ENCODE measurements around the gene AR.
"Not testable (repeated sequence)": the region's sequence is repeated elsewhere in the genome, so short reads cannot be mapped to it uniquely, and the experiment has no call there.

The AR gene

DNA sequence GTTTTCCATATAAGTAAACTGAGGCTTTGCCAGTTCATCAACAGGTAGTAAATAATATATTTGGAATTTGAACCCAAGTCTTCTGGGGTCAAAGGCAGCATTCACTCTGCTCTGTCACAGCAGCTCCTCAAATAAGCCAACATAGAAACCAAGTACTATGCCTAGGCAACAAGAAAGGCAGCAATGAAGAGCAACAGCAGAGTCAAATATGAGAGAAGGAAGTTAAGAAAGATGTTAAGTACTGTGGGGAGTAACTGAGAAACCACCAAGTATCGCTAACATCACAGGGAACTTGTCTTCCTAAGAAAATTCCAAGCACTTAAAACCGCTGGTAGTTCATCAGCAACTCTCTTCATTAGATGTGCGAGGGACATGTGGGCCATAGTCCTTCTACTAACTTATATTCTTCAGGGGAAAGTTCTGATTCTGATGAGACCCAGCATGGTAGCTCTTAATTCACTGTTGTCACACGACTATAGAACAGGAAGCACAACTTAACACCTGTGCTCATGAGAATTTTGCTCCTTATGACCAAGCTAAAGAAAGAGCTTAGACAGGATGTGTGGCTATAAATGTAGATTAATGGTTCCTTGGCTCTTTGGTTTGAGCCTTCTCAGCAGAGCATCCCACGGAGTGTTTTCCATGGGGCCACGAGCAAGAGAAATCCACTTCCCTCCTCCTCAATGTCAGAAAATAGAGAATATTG is 107.8 kb downstream of the AR start:
- no peak for DNase-seq

DNA sequence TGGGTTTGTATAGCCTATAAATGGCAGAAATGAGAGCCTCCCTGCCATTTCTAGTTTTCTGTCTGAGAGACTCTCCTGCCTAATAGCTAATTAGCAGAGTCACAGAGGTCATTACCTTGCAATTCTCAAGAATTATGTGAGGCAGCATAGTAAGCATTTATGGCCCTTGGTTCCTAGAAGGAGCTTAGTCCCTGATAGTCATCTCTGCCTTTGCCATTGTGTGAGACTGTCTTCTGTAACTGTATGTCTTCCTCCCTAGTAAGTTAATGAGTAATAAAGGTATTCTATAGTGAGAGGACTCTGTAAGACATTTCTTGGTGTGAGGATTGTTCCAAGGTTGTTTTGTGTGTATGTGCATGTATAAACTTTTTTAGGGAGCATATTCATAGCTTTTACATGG is 108.7 kb downstream of the AR start:
- DNase-seq, result no peak

DNA sequence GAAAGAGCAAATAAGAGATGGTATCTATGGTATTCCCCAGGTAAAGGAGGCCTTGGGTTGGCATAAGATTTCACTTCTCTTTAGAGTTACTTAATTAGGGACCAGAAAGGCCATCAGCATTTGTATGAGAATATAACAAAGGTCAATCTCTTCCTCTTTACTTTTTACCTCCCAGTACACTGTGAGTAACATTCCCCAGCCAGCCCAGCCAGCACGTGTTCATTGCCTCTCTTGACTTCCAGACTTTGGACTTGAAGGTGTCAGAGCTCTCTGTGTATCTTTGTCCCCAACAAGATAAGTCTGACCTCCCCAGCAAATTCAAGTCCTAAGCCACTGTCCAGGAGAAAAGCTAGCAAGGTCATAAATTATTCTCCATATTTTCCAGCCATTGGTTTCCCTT is 110.5 kb downstream of the AR start:
- no peak for DNase-seq

DNA sequence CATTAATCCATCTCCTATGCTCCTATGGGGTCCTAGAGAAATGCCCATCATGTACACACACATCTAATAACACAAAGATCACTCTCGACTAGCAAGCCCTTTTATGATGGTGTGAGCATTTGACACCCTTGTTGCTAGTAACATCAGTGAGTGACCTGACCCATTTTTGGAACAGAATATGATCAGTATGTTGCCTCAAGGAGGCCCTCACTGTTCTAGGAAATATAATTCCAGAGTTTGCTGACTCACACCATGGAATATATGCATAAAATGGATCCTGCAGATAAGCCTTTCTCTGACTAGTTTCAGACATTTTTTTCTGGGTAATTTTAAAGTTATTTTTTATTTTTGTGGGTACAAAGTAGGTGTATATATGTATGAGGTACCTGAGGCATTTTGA is 121.8 kb downstream of the AR start:
- no peak for DNase-seq

DNA sequence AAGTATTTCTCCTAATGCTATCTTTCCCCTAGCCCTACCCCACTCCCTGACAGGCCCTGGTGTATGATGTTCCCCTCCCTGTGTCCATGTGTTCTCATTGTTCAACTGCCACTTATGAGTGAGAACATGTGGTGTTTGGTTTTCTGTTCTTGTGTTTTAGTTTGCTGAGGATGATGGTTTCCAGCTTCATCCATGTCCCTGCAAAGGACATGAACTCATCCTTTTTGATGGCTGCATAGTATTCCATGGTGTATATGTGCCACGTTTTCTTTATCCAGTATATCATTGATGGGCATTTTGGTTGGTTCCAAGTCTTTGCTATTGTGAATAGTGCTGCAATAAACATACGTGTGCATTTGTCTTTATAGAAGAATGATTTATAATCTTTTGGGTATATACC is 126.9 kb downstream of the AR start:
- DNase-seq, result not testable (repeated sequence)

DNA sequence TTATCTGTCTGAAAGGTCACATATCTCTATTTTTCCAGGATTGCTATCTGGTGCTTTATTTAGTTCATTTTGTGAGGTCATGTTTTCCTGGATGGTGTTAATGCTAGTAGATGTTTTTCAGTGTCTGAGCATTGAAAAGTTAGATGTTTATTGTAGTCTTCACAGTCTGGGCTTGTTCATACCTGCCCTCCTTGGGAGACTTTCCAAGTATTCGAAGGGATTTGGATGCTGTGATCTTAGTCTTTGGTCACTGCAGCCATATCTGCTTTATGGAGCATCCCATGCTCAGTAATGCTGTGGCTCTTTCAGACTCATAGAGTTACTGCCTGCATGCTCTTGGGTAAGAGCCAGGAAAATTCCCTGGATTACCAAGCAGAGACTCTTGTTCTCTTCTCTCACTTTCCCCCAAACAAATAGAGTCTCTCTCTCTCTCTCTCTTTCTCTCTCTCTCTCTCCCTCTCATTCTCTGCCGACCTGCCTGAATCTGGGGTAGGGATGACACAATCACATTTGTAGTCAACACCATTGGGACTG is 130.0 kb downstream of the AR start:
- DNase-seq, result no peak

DNA sequence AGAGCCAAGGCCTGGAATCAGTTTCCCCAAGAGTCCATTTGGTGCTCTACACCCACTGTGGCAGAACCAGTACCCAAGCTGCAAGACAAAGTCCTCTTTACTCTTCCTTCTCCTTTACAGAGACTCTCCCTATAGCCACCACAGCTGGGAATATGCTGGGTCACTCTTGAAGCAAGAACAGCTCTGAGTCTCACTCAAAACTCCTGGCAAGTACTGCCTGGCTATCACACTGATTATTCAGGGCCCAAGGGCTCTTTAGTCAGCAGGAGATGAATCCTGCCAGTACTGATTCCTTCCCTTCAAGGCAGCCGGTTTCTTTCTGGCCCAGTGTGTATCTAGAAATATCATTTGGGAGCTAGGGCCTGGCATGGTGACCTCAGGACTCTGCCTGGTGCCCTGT is 130.9 kb downstream of the AR start:
- DNase-seq, result no peak

DNA sequence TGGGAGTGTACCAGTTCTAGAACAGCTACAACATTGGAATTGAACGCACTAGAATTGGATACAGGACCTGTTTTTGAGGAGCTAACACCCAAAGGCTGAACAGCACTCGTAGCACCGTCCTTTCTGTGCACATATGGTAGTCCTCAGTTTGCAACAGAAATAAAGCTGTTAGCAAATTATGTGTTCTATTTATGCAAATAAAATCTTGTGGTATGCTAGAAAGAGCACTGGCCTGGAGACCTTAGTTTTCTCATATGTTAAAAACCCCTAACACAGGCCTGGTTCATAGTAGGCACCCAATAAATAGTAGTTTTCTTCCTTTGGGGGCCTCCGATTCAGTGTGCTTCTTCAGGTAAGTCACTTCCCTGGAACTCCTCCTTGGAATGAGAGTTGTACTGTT is 140.3 kb downstream of the AR start:
- DNase-seq, result no peak

DNA sequence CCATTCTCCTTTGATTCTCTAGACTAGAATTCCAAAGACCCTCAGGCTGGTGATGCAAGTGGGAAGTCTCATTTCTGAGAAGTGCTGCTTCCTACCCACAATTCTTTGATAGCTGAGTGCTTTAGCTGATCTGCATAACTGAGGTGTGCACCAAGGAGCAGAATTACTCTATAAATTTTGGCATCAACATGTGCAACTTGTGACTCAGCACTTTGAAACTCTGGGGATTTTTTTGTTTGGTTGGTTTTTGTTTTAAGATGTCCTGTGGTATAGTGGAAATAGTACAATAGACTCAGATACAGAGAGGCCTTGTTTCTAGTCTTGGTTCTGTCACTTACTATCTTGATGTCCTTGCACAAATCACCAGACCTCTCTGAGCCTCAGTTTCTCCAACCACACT is 148.4 kb downstream of the AR start:
- DNase-seq, result no peak

DNA sequence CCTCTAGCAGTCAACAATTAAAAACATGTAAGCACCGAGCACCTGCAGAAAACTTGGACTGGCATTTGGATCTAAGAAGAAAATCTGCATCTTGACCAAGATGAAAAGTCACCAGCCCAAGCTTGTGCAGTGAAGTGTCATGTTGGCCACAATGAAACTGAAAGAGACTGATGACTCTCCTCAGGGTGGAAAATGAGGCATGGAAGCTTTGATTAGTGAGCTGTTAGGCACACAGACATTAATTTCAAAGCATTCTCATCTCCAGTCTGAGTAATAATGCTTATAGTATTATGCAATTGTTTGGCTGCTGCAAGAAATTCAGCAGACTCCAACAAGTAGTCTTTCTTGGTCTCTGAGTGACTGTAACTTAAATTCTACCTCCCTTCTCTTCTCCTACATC is 150.1 kb downstream of the AR start:
- DNase-seq, result no peak

DNA sequence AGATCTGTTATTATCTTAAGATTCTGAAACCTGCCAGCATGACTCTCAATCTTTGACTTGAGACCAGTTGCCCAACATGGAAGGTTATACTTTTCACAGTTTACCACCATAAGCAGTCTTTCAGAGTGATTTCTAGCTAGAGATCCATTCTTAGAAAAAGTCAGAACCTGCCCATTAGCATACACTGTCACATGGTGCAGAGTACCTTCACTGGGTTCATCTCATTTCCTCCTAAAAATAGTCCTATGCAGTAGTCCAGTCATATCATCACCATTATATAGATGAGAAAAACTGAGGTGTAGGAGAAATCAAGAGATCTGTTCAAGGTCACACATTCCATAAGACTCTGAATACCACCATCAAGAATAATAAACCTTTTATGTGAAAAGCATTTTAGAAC is 153.6 kb downstream of the AR start:
- no peak for DNase-seq

DNA sequence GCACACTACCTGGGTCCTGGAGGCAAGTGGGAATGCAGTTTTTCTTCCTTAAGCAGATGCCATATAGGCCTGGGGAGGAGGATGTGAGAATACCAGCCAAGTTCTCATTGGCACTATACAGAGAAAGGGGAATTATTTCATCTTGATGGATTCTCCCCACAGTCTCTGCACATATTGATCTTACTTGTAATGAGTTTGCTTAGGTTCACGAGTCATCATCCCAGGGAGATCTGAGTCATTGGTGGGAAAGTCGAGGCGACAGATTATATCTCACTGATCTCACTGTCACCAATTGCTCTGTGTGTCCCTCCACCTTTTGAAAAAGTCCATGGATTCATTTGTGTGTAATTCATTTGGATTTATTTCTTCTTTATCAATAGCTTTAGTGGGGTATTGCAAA is 156.8 kb downstream of the AR start:
- DNase-seq, result no peak

DNA sequence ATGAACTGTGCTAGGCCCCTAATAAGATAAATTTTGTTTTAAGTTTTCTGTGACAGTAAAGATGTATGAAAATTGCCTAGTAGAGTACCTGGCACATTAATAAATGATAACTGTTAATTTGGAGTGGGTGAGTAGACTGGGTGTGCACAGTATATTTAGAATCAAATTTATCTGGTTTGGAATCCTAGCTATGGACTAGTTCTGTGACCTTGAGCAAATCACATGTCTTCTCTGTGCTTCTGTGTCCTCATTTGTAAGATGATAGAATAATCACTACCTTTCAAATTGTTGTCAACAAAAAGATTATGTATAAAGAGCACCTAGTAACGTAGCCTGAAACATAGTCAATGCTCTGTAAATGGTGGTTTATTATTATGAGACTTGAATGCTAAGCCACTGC is 170.2 kb downstream of the AR start:
- no peak for DNase-seq

DNA sequence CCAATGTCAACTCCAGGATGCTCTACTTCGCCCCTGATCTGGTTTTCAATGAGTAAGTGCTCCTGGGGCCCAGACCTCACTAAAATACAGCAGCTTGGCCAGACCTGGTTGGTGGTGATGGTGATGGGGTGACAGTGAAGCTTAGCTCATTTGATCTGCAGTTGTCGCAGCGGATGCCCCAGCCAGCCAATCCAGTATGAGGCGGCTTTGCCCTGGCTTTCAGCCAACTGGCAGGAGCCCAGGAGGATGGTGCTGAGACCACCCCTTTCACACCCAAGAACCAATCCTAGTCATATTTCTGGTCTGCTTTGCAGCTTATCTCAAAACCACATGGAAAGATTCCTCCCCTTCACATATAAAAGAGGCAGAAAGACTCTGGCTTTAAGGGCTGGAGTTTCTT is 173.8 kb downstream of the AR start:
- no peak for DNase-seq

DNA sequence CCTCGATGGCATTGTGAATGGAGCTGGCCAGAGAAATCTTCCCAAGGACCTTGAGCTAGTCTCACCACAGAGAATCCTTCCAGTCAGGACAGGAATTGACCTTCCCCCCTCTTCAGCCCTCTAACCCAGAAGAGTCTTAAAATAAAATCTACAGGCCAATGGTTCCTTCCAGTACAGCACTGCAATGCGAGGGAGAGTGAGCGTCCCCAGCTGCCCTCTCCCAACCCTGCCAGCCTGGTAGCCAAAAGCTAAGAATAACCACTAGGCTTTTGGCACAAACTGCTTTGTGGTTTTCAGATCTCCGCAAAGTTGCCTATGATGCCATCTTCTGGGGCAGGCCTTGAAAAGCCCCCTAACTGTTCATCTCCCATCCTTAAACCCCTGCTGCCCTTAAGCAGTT is 175.1 kb downstream of the AR start:
- no peak for DNase-seq

DNA sequence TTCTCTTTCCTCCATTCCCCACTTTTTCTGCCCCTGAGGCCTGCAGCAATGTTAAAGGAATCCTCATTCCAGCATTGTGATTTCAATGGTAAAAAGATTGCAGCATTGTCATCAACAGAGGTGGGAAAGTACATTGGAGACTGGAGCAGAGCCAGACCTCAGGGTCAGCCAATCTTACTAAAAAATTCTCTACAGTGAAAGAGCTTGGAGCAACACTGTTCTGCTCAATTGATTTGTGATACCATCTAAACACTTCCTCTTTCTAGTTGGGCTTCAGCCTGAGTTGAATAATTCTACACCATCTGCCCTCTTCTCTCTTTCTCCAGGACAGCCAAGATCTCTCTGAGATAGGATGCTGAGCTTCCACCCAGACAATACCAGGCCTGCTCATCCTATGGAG is 176.5 kb downstream of the AR start:
- no peak for DNase-seq

DNA sequence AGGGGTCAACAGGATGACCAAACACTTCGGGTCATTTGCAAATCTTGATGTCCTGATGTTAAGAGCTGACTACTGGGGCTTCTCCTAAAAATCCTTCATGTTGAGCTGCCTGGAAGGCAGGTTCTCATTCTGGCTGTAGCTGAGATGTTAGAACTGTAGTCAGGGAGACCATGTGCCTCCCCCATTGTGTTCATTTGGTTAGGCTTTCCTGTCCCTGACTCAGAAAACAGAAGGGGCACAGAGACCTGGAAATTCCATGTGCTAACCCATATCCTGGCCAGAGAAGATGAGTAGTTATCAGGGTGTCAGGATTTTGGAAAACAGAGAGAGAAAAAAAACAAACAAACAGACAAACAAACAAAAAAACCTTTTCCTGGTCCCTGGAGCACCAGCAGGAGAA is 177.5 kb downstream of the AR start:
- no peak for DNase-seq

DNA sequence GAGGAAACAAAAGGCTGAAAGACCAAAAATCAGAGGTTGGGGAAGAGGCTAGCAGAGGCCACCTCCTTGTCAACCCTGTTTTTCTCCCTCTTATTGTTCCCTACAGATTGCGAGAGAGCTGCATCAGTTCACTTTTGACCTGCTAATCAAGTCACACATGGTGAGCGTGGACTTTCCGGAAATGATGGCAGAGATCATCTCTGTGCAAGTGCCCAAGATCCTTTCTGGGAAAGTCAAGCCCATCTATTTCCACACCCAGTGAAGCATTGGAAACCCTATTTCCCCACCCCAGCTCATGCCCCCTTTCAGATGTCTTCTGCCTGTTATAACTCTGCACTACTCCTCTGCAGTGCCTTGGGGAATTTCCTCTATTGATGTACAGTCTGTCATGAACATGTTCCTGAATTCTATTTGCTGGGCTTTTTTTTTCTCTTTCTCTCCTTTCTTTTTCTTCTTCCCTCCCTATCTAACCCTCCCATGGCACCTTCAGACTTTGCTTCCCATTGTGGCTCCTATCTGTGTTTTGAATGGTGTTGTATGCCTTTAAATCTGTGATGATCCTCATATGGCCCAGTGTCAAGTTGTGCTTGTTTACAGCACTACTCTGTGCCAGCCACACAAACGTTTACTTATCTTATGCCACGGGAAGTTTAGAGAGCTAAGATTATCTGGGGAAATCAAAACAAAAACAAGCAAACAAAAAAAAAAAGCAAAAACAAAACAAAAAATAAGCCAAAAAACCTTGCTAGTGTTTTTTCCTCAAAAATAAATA is 179.9 kb downstream of the AR start:
- no peak for DNase-seq

DNA sequence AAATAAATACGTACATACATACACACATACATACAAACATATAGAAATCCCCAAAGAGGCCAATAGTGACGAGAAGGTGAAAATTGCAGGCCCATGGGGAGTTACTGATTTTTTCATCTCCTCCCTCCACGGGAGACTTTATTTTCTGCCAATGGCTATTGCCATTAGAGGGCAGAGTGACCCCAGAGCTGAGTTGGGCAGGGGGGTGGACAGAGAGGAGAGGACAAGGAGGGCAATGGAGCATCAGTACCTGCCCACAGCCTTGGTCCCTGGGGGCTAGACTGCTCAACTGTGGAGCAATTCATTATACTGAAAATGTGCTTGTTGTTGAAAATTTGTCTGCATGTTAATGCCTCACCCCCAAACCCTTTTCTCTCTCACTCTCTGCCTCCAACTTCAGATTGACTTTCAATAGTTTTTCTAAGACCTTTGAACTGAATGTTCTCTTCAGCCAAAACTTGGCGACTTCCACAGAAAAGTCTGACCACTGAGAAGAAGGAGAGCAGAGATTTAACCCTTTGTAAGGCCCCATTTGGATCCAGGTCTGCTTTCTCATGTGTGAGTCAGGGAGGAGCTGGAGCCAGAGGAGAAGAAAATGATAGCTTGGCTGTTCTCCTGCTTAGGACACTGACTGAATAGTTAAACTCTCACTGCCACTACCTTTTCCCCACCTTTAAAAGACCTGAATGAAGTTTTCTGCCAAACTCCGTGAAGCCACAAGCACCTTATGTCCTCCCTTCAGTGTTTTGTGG is 180.7 kb downstream of the AR start:
- no peak for DNase-seq

DNA sequence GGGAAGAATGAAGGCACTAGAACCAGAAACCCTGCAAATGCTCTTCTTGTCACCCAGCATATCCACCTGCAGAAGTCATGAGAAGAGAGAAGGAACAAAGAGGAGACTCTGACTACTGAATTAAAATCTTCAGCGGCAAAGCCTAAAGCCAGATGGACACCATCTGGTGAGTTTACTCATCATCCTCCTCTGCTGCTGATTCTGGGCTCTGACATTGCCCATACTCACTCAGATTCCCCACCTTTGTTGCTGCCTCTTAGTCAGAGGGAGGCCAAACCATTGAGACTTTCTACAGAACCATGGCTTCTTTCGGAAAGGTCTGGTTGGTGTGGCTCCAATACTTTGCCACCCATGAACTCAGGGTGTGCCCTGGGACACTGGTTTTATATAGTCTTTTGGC is 181.7 kb downstream of the AR start:
- DNase-seq, result no peak

DNA sequence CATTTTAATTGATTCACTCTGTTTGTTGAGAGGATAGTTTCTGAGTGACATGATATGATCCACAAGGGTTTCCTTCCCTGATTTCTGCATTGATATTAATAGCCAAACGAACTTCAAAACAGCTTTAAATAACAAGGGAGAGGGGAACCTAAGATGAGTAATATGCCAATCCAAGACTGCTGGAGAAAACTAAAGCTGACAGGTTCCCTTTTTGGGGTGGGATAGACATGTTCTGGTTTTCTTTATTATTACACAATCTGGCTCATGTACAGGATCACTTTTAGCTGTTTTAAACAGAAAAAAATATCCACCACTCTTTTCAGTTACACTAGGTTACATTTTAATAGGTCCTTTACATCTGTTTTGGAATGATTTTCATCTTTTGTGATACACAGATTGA is 182.2 kb downstream of the AR start:
- DNase-seq, result no peak

DNA sequence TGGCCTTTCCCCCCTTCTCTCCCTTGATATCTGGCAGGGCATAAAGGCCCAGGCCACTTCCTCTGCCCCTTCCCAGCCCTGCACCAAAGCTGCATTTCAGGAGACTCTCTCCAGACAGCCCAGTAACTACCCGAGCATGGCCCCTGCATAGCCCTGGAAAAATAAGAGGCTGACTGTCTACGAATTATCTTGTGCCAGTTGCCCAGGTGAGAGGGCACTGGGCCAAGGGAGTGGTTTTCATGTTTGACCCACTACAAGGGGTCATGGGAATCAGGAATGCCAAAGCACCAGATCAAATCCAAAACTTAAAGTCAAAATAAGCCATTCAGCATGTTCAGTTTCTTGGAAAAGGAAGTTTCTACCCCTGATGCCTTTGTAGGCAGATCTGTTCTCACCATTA is 183.8 kb downstream of the AR start:
- DNase-seq, result no peak

DNA sequence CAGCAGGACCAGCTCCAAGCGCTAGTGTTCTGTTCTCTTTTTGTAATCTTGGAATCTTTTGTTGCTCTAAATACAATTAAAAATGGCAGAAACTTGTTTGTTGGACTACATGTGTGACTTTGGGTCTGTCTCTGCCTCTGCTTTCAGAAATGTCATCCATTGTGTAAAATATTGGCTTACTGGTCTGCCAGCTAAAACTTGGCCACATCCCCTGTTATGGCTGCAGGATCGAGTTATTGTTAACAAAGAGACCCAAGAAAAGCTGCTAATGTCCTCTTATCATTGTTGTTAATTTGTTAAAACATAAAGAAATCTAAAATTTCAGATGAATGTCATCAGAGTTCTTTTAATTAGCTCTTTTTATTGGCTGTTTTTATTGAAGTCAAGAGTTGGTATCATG is 186.5 kb downstream of the AR start:
- DNase-seq, result no peak

DNA sequence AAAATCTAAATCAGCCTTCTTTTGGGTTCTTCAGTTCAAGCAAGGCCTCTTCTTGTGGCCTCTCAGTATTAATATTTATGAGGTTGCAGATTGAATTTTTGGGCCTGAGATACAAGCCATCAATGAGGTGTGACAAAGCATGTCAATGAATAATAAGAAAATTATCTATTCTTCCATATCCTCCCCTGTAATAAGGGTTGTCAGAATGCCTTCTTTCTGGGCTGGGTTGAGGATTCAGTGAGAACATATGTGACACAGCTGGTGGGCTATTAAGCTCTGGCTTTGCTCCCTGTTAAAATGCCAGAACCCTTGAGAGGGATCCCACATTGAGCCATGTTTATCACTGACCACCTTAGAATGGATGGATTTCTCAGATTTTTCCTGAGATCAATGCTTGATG is 187.2 kb downstream of the AR start:
- DNase-seq, result no peak
